ENCODE data around the gene TNPO2. TPM values are rescaled to one million over a fixed set of nuclear protein-coding genes. Genes with fewer than 3 reads are reported as not detected.

Gene TNPO2
- total and polyA plus RNA-seq, 2 experiments from 2014 or later: 37.1 to 83.0 TPM

GRCh38 chr19:12745166-12745897 is 21.6 kb upstream of the TNPO2 start:
- peaks cover 54% of the 10 kb centered on the region for H3K36me3 Mint-ChIP-seq (ENCODE audit: low read depth)
- no peaks in the 10 kb centered on the region for H3K4me1 Mint-ChIP-seq
- Histone ChIP-seq H3K9me2 (ENCODE audit: insufficient read depth) (no peaks in the 10 kb centered on the region), H3K27ac (ENCODE audit: low read depth) (no peak overlapping the region), H3K27me3 (ENCODE audit: insufficient read depth) (no peaks in the 10 kb centered on the region), H3K4me1 (ENCODE audit: insufficient read depth) (no peaks in the 10 kb centered on the region), H4K20me1 (replicated peaks; ENCODE audit: insufficient read depth) (no peaks in the 10 kb centered on the region), H3K36me3 (ENCODE audit: insufficient read depth) (no peaks in the 10 kb centered on the region; the same call in 1 of the 2 replicates), H3K79me2 (replicated peaks; ENCODE audit: insufficient read depth) (no peaks in the 10 kb centered on the region), H3F3A (replicated peaks; ENCODE audit: low read depth) (no peaks in the 10 kb centered on the region), H2AFZ (no peak overlapping the region), H3K4me2 (no peak overlapping the region), H3K4me3 (no peak overlapping the region)
- no peak overlapping the region; the same call in 1 of the 2 replicates for H3K27ac Mint-ChIP-seq
- H3K27me3 Mint-ChIP-seq (ENCODE audit: insufficient read depth, low read depth, poor library complexity): peaks cover 13% of the 10 kb centered on the region
- no peak overlapping the region for H3K4me3 Mint-ChIP-seq
- no peak for DNase-seq (ENCODE audit: low spot score)
- TF ChIP-seq, protein P1, sequence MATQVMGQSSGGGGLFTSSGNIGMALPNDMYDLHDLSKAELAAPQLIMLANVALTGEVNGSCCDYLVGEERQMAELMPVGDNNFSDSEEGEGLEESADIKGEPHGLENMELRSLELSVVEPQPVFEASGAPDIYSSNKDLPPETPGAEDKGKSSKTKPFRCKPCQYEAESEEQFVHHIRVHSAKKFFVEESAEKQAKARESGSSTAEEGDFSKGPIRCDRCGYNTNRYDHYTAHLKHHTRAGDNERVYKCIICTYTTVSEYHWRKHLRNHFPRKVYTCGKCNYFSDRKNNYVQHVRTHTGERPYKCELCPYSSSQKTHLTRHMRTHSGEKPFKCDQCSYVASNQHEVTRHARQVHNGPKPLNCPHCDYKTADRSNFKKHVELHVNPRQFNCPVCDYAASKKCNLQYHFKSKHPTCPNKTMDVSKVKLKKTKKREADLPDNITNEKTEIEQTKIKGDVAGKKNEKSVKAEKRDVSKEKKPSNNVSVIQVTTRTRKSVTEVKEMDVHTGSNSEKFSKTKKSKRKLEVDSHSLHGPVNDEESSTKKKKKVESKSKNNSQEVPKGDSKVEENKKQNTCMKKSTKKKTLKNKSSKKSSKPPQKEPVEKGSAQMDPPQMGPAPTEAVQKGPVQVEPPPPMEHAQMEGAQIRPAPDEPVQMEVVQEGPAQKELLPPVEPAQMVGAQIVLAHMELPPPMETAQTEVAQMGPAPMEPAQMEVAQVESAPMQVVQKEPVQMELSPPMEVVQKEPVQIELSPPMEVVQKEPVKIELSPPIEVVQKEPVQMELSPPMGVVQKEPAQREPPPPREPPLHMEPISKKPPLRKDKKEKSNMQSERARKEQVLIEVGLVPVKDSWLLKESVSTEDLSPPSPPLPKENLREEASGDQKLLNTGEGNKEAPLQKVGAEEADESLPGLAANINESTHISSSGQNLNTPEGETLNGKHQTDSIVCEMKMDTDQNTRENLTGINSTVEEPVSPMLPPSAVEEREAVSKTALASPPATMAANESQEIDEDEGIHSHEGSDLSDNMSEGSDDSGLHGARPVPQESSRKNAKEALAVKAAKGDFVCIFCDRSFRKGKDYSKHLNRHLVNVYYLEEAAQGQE (IDR thresholded peaks at IDR 0.05; ENCODE audit: unreplicated experiment): no peak
- TF ChIP-seq EZH2phosphoT487 (IDR thresholded peaks at IDR 0.05; ENCODE audit: unreplicated experiment): no peak
- no peak for TF ChIP-seq POLR2AphosphoS5 (IDR thresholded peaks at IDR 0.05; ENCODE audit: low read depth)
- TF ChIP-seq JUNB (IDR thresholded peaks at IDR 0.05; ENCODE audit: unreplicated experiment): no peak
- no peak for TF ChIP-seq STAT1 (IDR thresholded peaks at IDR 0.05; ENCODE audit: unreplicated experiment)
- no peak for TF ChIP-seq CTCF (conservative IDR thresholded peaks at IDR 0.05; ENCODE audit: low read depth in 2 of 2)
- no peaks in the 10 kb centered on the region for H3K9me3 Mint-ChIP-seq
- no peak for ATAC-seq

DNA sequence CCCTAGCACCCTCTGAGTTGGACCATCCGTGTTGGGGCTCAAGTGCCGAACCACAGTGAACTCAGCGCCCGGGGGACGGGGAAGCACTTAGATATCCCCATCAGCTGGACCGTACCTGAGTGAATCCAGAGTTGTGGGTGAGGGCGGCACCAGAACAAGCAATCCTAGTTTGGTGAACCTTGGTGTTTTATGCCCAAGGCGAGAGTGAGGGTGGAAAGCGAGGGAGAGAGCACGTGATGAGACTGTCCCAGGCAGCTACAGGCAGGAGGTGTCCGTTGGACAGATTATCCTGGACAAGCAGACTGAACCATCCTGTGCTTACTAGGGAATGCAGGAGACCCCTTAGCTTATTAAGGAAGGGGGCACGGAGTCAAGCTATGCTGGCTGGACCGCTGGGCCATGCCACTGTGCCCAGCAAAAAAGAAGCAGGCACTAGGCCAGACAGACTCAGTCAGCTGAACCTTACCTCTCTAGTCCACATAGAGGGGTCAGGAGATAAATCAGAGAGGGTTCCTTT is 14.2 kb upstream of the TNPO2 start:
- no peaks in the 10 kb centered on the region for H3K27me3 ChIP-seq (ENCODE audit: insufficient read depth)
- peak overlapping the region; percentile 93 for H3K4me2 ChIP-seq
- no peak overlapping the region for H3K27ac ChIP-seq (ENCODE audit: low read depth)
- H3K4me3 ChIP-seq: peak overlapping the region; percentile 57
- peaks cover 11% of the 10 kb centered on the region for H3K27me3 Mint-ChIP-seq (ENCODE audit: insufficient read depth, low read depth, poor library complexity)
- H3K79me2 ChIP-seq (replicated peaks; ENCODE audit: insufficient read depth): peaks cover 26% of the 10 kb centered on the region
- no peak for DNase-seq (ENCODE audit: low spot score)
- no peaks in the 10 kb centered on the region for H3K9me2 ChIP-seq (ENCODE audit: insufficient read depth)
- H3K36me3 Mint-ChIP-seq (ENCODE audit: low read depth): peaks cover 26% of the 10 kb centered on the region
- H2AFZ ChIP-seq: no peak overlapping the region
- peaks cover 4% of the 10 kb centered on the region; the same call in 1 of the 2 replicates for H3F3A ChIP-seq (replicated peaks; ENCODE audit: low read depth)
- no peaks in the 10 kb centered on the region; the same call in 1 of the 2 replicates for H3K36me3 ChIP-seq (ENCODE audit: insufficient read depth)
- H3K27ac Mint-ChIP-seq: peak overlapping the region; percentile 99
- H4K20me1 ChIP-seq (replicated peaks; ENCODE audit: insufficient read depth): peaks cover 10% of the 10 kb centered on the region
- H3K9me3 Mint-ChIP-seq: no peaks in the 10 kb centered on the region
- no peak for ATAC-seq
- peaks cover 4% of the 10 kb centered on the region; the same call in 1 of the 2 replicates for H3K4me1 ChIP-seq (ENCODE audit: insufficient read depth)
- peak overlapping the region; percentile 100 for H3K4me3 Mint-ChIP-seq
- peaks cover 11% of the 10 kb centered on the region for H3K4me1 Mint-ChIP-seq
- no peak for TF ChIP-seq JUNB (IDR thresholded peaks at IDR 0.05; ENCODE audit: unreplicated experiment)
- no peak for TF ChIP-seq ETS1 (IDR thresholded peaks at IDR 0.05)
- TF ChIP-seq ZNF331 (CRISPR knock-in tag; IDR thresholded peaks at IDR 0.05; ENCODE audit: low read depth): no peak
- no peak for TF ChIP-seq POLR2AphosphoS5 (IDR thresholded peaks at IDR 0.05; ENCODE audit: low read depth)
- no peak for TF ChIP-seq STAT1 (IDR thresholded peaks at IDR 0.05; ENCODE audit: unreplicated experiment)
- TF ChIP-seq CREB1 (CRISPR knock-in tag; IDR thresholded peaks at IDR 0.05; ENCODE audit: low read depth): no peak
- no peak for TF ChIP-seq EZH2 (IDR thresholded peaks at IDR 0.05; ENCODE audit: low read depth, unreplicated experiment)
- TF ChIP-seq, protein P1 (IDR thresholded peaks at IDR 0.05; ENCODE audit: unreplicated experiment): no peak
- TF ChIP-seq NANOG (IDR thresholded peaks at IDR 0.05; ENCODE audit: borderline replicate concordance): no peak

Data from GM23338 (cell line).